ENCODE results near the gene LAMA1.

Gene LAMA1

DNA sequence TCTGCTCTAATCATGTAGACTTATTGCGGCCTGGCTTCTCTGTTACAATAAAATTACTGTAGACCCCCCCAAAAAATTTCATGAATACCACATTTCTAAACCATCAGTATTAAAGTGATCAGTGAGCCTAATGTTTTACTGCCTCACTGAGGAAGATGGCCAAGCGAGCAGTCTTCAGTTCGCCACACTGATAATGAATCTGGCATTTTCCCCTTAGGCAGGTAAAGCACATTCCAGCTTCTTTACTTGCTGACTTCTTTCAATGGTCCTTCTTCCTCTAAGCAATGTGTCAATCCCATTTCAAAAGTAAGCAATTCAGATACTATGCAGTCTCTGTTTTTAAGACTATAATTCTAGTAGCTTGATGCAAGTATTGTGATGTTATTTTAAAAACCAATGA is 137.6 kb downstream of the LAMA1 start:
- no peak for DNase-seq

DNA sequence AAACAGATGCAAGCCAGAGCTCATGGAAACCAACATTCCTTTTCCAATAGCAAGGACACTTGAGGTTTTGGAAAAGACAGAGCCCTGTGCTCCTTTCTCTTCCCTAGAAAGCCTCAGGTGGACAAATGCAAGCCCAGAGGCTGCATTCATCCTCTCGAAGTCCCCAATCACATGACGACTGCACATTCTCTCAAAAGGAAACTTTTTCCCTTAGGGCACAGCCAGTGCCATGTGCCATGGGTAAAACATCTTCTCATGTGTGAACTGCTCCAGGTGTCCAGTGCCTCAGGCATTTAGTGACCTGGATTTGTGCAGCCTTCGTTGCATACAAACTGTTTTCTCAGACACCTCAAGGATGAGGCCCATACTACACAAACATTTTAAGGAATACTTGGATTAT is 140.7 kb downstream of the LAMA1 start:
- DNase-seq = no peak

DNA sequence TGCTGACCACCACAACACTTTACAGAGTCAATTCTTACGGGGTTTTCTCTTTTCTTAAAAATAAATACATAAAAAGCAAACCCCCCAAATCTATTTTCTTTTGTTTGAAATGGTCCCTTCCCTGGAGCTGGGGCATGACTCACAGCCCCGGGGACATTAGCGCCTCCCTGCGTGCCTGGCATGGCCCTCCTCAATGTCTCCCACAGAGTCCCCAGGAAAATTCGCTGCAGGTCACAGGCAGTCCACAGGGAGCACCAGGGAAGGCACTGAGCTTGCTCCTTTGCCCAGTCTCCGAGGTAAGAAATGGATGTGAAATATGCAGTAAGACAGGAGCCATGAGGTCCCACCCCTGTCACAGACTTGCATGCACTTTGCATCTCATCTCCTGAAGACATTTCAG is 142.5 kb downstream of the LAMA1 start:
- no peak for DNase-seq

DNA sequence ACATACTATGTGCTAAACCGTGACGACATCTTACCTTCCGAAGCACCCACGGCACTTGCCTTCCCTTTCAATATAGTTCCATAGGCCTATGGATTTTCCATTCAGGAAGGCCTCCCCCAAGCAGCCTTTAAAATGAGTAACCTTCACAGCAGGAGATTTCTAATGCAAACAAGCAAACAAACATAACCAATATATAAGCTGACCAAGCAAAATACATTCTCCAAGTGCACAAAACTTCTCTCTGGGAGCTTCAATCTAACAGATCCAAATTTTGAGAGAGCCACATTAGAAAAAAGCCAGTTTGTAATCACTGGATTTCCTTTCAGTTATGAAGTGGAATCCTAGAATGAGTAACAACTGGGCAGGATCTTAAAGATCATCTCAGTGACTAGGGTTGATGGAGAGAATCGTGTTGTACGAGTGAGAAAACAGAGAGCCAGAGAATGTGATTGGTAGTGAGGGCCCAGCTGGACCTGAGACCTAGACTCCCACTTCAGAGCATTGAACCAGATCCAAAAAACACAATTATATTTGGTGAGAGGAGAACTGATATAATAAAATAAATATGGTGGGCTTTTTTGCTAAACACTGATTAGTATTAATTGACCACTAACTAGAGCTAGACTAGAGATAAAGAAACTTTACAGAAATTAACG is 145.6 kb downstream of the LAMA1 start:
- DNase-seq = no peak

DNA sequence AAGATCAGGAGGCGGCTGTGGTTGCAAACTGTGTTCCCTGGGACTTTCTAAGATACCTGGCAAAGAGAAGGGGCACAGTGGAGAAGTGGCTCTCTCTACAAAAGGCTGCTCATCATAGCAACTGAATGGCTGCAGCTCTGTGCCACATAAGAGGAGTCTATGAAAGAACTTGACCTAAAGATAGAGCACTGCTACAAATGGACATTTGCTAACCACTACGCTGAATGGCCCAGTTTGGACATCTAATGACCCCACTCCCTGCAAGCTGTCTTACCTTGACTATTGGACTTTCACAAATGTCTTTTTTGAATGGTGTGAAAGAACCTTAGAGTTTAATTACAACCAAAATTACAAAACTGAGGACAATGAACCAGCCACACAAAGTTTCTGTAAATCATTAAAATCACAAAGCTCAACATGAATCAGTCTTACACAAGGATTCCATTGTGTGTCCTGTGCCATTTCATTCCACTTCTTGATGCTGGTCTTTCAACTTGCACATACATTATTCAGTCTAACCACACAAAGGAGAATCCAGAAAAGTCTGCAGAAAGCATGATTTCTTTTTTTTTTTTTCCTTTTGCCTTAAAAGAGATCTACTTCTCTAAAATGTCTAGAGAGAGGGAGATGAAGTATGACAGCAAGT is 154.0 kb downstream of the LAMA1 start:
- DNase-seq = no peak

DNA sequence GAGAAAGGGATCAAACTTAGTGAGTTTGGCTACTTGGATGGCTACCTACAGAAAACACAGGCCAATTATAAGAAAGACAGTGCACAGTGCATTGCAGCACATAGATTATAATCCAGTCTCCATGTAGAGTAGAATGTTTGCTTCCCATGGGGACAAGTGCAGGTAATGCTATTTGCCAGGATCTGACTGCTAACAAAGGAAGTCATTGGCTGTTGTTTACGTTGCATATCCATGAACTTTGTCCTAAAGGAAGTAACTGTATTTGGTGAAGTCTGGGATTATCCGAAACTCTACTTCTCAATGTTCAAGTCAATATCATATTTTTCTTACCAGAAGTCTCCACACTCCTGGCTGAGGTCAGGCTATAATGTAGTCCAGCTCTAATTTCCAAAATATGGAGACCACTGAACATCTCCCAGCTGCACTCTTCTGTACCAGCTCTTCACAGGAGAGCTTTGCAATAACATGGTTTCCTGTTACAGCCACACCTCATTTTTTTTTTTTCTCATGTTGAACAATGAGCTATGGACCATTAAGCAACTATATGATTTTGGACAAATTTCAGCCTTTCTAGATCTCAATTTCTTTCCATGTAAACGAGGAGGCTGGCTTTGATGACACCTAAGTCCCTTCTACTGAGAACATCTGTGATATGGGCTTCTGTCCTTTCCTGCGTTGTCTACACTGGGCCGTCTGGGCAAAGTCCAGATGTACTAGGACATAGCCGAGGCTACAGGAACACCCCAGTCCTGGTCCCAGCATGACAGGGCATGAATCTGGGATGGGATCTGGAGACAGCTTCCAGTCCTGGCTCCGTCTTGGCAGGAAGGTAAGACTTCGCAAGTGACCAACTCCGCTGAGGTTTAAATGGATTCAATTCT is 154.8 kb downstream of the LAMA1 start:
- no peak for DNase-seq

DNA sequence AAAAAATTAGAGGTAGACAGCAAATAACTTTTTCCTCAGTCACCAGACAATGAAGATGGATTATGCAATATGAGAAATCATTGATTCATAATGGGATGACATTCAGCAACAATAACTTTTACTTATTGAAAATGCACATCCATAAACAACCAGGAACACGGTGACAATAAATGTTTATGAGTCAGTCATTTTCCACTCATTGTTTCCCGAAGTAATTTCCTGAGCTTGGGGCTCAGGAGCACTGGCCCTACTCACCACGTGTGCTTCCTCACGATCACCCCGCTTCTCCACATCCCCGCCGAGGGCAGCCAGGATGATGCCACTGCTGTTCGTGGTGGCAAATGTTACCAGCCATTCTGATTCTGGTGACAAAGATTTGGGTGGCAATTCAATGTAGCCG is 156.3 kb downstream of the LAMA1 start:
- no peak for DNase-seq

DNA sequence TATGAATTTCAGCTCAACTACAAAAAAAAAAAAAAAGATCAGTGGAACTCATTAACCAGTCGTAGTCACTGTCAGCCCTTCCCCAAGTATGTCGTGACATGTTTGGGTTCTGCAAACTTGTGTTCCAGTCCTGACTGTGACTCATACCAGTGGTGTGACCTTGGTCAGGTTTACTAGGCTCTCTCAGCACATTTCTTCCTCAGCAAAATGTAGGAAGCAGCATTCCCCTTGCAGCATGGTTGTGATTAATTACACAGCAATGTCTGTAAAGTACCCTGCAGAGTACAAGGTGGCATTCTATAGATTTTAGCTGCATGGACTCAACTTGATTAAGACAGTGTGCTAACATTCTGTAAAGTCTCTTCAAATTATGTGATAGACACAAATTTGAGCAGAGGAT is 156.9 kb downstream of the LAMA1 start:
- DNase-seq = no peak

DNA sequence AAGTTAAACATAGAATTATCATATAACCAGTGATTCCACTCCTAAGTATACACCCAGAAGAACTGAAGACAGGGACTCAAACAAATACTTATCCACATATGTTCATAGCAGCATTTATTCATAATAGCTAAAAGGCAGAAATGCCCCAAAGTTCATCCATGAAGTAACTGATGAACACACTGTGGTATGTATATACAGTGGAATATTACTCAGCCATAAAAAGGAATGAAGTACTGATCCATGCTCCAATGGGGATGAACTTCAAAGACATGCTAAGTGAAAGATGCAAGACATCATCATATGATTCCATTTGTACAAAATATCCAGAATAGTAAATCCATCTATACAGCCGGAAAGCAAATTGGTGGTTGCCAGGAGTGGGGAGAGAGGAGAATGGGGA is 157.5 kb downstream of the LAMA1 start:
- no peak for DNase-seq

DNA sequence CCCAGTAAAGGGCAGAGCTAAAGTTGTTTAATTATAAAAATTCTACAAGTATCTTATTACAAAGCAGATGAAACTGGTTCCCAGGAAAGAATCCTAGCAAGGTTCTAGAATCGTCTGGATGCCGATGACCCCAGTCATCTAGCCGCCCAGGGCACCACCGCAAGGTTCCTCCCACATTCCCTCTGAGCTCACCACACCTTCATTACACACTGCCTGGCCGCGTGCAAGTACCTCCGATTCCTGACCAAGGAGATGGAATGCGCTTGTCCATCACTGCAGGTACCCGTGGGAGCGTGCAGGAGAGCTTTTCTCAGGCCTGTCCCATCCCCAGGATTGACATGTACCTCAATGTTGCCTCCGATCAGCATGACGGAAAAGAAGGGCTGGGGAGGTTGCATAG is 158.5 kb downstream of the LAMA1 start:
- no peak for DNase-seq

DNA sequence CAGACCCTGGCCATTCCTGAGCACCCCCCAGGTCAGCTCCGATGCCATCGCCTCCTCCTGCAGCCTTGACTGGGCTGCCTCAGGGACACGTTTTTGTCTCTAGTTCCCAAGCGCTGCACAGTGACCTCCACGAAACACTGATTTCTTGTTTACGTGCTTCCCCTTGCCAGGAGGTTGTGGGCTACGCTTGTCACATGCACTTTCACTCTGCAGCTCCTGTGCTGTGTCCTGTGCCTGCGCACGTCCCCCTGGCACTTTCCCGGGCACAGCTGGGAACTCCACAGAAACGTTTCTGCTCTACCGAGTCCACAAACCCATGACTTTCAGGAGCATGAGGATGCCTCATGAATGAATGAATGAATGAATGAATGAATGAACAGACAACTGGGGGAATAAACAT is 160.6 kb downstream of the LAMA1 start:
- no peak for DNase-seq

DNA sequence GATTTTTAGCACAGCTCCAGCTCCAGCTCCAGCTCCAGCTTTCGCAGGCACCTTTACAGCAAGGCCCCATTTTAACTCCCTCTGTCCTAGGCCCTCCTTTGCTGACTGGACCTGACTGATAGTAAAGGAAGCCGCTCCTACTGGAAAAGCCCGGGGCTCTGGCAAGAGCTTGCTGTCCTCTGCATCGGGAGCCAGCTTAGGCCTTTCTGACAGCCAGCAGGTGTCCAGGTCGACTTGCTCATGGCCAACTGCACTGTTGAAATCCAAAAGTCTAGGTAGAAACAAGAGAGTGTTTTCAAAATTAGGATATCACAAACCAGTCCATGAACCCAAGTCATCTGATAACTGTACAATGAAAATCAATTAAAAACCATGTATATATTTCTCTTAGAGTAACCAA is 161.1 kb downstream of the LAMA1 start:
- DNase-seq = no peak

DNA sequence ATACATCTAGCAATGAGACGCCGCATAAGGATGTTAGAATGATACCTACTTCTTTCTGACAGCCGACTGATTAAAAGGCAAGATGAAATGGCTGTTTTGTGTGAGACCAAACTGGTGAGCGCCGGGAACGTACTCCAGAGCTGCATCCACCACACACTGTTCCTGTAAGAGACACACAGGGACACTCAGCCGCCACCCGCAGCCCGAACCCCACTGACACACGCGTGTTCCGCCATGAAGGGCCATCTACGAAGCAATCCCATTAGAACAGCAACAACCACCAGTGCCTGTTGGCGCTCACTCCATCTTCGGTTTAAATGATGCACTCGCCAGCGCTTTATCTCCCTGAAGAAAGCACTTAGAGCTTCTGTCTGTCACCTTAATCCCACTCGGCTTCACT is 162.3 kb downstream of the LAMA1 start:
- DNase-seq = no peak

DNA sequence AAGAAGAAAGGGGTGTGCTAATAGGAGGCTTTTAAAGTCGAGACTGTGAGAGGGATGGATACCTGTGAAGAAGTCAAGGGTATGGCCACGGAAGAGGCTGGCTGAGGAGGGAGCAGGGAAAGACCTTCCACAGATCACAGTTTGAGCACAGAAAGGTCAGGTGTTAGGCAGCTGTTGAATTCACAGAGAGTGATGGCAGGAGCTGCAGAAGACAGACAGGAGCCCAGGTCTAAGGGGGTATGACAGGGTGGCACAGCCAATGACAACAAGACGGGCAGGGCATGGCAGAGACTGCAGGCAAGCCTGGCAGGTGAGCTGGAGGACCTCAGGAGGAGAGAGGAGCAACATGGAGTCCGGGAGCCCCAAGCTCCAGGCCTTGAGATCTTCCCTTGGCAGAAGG is 163.1 kb downstream of the LAMA1 start:
- no peak for DNase-seq

DNA sequence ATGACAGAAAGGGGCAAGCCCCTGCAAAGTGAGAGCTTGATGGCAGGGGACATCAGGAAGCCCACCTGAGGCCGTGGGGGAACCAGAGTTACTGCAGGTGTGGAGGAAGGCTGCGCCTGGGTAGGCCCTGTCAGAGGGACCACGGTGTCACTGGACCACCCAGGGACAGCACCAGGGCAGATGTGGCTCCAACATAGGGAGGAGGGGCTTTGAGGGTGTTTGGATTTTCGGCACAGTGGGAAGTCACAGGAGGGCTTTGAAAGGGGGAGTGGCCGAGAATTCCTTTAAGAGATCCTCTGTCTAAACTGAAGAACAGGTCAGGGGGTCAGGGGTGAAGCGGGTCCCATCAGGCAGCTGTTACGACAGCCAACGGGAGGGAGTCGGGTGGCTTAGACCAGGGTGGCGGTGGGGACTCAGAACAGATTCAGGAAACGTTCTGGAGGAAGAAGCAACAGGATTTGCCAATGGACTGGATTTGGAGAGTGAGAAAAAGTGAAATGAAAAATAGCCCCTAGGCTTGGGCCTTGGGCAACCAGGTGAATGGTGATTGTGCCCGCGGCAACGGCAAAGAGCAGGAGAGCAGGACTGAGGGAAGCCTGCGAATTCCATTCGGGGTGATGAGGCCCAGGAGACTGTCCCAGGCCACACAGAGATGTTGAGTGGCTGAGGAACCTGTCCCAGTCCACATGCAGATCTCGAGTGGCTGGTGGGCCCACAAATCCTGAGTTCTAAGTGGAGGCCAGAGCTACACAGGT is 166.1 kb downstream of the LAMA1 start:
- no peak for DNase-seq

DNA sequence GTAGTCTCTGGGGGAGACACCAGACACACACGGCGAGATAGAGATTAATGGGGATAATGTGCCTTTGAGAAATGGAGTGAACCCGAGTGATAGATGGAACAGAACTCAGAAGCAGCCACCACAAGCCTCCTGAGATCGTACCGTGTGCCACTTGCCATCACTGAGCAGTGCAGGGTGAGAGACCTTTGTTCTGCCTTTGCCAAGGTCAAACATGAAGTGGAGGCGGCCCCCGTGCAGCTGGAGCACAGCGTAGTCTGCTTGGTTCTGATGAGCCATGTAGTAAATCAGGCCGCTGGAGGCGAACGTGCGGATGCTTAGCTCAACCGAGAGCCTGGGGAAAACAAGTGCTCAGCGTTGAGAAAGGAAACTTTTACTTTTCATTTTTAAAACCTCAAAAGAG is 167.0 kb downstream of the LAMA1 start:
- DNase-seq = no peak

DNA sequence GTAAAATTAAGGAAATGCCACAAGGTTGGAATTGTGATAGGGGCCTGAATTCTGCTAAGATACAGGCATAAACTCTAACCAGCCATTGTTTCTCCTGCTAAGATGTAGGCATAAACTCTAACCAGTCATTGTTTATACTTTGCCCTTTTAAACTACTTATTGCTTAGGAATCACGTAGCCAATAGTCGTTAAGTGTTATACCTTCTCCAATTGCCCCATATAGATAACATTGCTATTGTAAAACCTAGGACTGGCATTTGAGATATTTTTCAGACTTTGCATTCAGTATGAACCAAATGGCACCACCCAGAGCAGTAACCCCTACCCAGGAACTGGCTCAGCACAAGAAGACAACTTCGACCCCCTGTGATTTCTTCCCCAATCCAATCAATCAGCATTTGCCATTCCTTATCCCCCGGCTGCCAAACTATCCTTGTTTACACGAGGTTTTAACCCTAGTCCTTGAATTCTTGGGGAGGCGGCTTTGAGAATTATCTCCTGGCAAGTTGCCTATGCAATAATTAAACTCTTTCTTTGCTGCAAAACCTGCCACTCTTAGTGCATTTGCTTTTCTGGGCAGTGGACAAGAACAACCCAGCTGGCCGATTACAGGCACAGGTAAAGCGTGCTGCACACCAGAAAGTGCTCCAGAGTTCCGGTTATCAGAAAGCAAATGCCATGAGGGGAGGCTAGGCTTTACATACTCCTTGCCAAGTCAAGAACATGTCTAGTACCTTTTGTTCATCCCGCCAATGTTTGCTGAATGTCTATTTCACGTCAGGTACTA is 167.6 kb downstream of the LAMA1 start:
- no peak for DNase-seq

DNA sequence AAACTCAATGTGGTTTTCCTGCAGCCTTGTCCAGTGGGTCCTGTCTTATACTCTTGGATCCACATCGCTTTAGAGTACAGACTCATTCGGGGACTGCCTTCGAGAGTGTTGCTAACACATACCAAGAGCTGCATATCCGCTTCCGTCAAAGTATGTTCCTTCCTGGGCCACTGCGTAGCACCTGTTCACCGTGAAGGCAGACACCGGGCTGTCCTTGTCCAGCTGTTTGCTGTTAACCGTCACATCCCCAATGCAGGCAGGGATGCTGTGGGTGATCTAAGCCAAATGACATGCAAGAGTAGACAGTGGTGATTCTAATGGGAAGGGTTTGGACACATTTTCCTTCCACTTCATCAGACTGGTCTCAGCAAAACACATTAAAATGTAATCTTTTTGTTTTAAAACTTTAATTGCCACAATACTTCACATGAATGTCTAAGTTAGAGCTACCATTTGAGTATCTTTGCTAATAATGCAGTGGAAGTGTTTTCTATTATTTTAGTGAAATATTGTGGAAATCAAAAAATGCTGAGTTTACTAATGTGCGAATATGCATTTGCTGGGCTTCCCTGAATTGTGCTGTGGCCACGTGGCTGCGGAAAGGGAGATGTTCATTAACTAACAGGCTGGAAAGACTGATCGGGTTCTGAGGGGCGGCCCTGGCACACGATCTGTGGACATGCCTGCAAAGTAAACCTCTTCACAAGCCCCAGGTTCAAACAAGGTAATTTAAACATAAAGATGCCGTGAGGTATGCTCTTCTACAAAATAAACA is 169.1 kb downstream of the LAMA1 start:
- no peak for DNase-seq

DNA sequence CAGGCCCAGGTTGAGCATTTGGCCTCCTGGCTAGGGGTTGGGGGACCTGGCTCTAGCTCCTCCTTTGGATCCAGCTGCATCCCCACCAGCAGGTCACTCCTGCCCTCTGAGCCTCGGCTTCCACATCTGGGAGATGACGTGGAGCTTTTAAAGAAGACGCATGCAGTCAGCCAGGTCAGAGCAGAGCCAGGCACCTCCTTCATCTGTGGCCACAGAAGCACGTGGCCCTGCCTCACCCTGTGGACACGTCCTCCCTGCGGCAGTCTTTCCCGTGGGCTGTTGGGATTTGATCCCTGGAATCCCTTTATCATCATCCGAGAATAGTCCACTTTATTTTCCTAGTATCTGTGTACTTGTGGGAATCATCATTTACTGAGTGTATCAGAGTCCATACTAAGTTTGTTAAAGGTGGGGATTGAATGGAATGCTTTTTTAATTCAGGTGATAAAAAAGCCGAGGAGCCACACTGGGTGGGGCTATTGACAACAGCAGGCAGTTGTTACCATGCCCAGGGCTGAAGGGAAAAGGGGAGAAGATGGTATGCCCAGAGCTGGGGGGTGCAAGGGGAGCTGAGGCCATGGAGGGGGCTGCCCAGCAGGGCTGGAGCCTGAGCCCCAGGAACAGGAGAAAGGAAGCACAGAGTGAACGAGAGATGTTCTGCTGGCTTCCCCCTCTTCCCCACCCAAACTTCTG is 170.1 kb downstream of the LAMA1 start:
- no peak for DNase-seq

DNA sequence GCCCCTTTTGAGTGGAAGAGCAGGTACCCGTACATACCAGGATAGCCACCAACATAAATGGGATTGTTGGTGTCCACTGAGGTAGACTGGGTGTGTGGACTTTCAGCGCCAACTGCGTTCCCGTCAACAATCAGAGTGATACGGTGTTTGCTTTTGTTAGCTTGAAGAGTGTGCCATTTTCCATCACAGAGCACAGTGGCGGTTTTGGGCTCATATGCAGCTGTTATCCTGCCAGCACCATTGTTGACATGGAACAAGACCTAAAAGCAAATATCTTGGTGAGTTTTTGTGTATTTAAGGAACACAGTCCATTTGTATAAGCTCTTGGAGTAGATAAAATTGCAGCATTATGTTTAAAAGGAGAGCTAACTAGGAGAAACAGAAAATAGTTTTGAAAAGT is 174.5 kb downstream of the LAMA1 start:
- no peak for DNase-seq

DNA sequence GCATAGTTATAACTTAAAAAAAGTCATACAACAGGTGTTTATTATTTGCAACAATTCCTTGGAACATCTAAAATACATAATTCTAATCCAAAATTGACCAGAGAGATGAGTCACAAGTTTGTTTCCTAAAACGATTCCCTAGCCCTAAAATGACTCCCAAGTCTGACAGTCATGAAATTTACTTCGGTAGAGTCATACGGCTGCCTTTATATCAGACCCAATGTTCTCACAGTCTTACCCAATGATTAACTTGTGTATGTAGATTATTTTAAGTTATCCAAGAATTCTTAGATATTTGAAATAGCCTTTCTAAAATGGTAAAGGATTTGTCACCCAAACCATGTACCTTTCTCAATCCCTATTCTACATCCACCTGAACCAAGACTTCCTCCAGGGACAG is 174.9 kb downstream of the LAMA1 start:
- no peak for DNase-seq
